ENCODE data around the gene ENOX1. TPM values are rescaled to one million over a fixed set of nuclear protein-coding genes. Genes with fewer than 3 reads are reported as not detected.

Gene ENOX1
- total and polyA plus RNA-seq, 9 of the 15 experiments (the other 6 are each of a cell fraction or from before 2014, with no cell fraction given) = not detected

DNA sequence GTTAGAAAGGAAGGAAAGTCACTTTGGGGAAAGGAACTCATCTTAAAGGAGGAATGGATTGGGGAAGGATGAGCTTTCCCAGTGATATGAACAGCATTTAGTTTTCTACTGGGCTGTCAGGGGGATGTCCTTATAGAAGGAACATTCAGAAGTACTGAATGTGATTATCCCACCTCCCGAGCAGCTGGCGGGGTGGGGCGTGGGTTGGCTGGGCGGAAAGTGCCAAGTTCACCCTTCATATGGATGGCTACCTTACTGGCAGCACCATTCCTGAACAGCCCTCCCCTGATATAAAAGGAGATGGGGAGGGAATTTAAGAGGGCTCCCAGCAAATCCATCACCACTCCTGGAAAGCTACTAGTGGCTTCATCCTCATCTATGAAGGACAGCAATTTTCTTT, 572.6 kb downstream of the ENOX1 start:
- no peaks in the 10 kb centered on the region for H3K79me2 ChIP-seq (ENCODE audit: control insufficient read depth, insufficient read depth, low read length)
- H3K9me3 ChIP-seq (replicated peaks; ENCODE audit: control insufficient read depth, insufficient read depth, low read depth, low read length) = no peaks in the 10 kb centered on the region
- H4K20me1 ChIP-seq (replicated peaks; ENCODE audit: control insufficient read depth, insufficient read depth, low read length) = no peaks in the 10 kb centered on the region
- TF ChIP-seq NCOA2 (IDR thresholded peaks at IDR 0.05; ENCODE audit: partially characterized antibody in 2 of 2) (no peak), ZNF79 (CRISPR knock-in tag; IDR thresholded peaks at IDR 0.05; ENCODE audit: low read depth) (no peak), CBFA2T2 (conservative IDR thresholded peaks at IDR 0.05) (no peak), ZNF12 (CRISPR knock-in tag; IDR thresholded peaks at IDR 0.05) (no peak), HOXB6 (CRISPR knock-in tag; IDR thresholded peaks at IDR 0.05; ENCODE audit: borderline replicate concordance) (no peak), SRSF9 (IDR thresholded peaks at IDR 0.05; ENCODE audit: borderline replicate concordance, low read depth, low read length) (no peak), LCOR (CRISPR knock-in tag; IDR thresholded peaks at IDR 0.05) (no peak), TGIF2 (CRISPR knock-in tag; IDR thresholded peaks at IDR 0.05) (no peak), ZNF212 (CRISPR knock-in tag; IDR thresholded peaks at IDR 0.05) (no peak)
- TF ChIP-seq, protein P1, sequence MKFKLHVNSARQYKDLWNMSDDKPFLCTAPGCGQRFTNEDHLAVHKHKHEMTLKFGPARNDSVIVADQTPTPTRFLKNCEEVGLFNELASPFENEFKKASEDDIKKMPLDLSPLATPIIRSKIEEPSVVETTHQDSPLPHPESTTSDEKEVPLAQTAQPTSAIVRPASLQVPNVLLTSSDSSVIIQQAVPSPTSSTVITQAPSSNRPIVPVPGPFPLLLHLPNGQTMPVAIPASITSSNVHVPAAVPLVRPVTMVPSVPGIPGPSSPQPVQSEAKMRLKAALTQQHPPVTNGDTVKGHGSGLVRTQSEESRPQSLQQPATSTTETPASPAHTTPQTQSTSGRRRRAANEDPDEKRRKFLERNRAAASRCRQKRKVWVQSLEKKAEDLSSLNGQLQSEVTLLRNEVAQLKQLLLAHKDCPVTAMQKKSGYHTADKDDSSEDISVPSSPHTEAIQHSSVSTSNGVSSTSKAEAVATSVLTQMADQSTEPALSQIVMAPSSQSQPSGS (CRISPR knock-in tag; IDR thresholded peaks at IDR 0.05) = no peak
- TF ChIP-seq, protein P2, sequence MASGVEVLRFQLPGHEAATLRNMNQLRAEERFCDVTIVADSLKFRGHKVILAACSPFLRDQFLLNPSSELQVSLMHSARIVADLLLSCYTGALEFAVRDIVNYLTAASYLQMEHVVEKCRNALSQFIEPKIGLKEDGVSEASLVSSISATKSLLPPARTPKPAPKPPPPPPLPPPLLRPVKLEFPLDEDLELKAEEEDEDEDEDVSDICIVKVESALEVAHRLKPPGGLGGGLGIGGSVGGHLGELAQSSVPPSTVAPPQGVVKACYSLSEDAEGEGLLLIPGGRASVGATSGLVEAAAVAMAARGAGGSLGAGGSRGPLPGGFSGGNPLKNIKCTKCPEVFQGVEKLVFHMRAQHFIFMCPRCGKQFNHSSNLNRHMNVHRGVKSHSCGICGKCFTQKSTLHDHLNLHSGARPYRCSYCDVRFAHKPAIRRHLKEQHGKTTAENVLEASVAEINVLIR (CRISPR knock-in tag; IDR thresholded peaks at IDR 0.05) = no peak
- TF ChIP-seq, protein P3, sequence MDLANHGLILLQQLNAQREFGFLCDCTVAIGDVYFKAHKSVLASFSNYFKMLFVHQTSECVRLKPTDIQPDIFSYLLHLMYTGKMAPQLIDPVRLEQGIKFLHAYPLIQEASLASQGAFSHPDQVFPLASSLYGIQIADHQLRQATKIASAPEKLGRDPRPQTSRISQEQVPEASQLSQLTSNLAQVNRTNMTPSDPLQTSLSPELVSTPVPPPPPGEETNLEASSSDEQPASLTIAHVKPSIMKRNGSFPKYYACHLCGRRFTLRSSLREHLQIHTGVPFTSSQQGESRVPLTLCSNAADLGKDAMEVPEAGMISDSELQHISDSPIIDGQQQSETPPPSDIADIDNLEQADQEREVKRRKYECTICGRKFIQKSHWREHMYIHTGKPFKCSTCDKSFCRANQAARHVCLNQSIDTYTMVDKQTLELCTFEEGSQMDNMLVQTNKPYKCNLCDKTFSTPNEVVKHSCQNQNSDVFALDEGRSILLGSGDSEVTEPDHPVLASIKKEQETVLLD (IDR thresholded peaks at IDR 0.05) = no peak
- in situ Hi-C loops (cut with MboI) = no loop called here
- no peak for ATAC-seq
- CTCF ChIA-PET (ENCODE audit: low intra/inter-chr PET ratio) = no interaction called here
- no peak overlapping the region for H3K4me2 ChIP-seq (ENCODE audit: insufficient read depth, low read length)
- H3K9me1 ChIP-seq (ENCODE audit: control insufficient read depth, insufficient read depth, low read length) = no peaks in the 10 kb centered on the region
- H3K27me3 ChIP-seq (ENCODE audit: control insufficient read depth in 2 of 2, insufficient read depth in 2 of 2, low read length in 2 of 2) = no peaks in the 10 kb centered on the region
- 0% methylated on average over 4 of the region's 4 CpGs for WGBS (ENCODE audit: insufficient coverage, low coverage, missing lambda C conversion rate)
- no peak overlapping the region for H3K9ac ChIP-seq (ENCODE audit: insufficient read depth in 1 of 2, low read depth in 2 of 2, low read length in 2 of 2)
- no TSS peak for BruUV-seq (replicated peaks)
- no peak overlapping the region for H3K27ac ChIP-seq (ENCODE audit: extremely low read depth, low read depth, low read length)
- FAIRE-seq = no peak
- intact Hi-C loops (cut with micrococcal nuclease) = no loop called here
- no peaks in the 10 kb centered on the region for H3K4me1 ChIP-seq (replicated peaks in 1 of 2; ENCODE audit: control insufficient read depth in 2 of 2, insufficient read depth in 2 of 2, low read length in 2 of 2)
- no peak overlapping the region for H2AFZ ChIP-seq (ENCODE audit: low read depth, low read length)
- H3K4me3 ChIP-seq = no peak overlapping the region
- no peaks in the 10 kb centered on the region for H3K36me3 ChIP-seq (ENCODE audit: control insufficient read depth, insufficient read depth, low read length)
- no peak for DNase-seq (ENCODE audit: extremely low read depth in 1 of 4, low spot score in 3 of 4)
- POLR2A ChIA-PET = no interaction called here
